Neutrophil (primary cell): Measurements from ENCODE around the gene PDE3B.

Source experiments
- H3K27ac ChIP-seq: fragments of 200-600 bp; sonication (generic); 2 replicates; pipeline ENCODE4 v1.5.1; 2016; ENCODE audit warnings: mild to moderate bottlenecking, moderate library complexity
- H3K27me3 ChIP-seq: fragments of 200-600 bp; sonication (generic); 2 replicates; pipeline ENCODE4 v1.6.0; 2016; ENCODE audit warnings: mild to moderate bottlenecking
- H3K36me3 ChIP-seq: fragments of 200-600 bp; sonication (generic); 2 replicates; pipeline ENCODE4 v1.5.1; 2017
- H3K4me1 ChIP-seq, 2 experiments: fragments of 200-600 bp in 1 of 2; sonication (generic) in 1 of 2; 1 replicate in 1 of 2; 2 replicates in 1 of 2; pipeline versions ENCODE4 v1.5.1 to v1.6.1; 2013 to 2016; ENCODE audit warnings: low read depth in 1 of 2, low read length in 1 of 2, mild to moderate bottlenecking in 1 of 2, moderate library complexity in 1 of 2; ENCODE audit not compliant: control insufficient read depth in 1 of 2, insufficient read depth in 1 of 2
- H3K4me3 ChIP-seq, 2 experiments: fragments of 200-600 bp in 1 of 2; sonication (generic) in 1 of 2; 1 replicate in 1 of 2; 2 replicates in 1 of 2; pipeline ENCODE4 v1.5.1; 2013 to 2016; ENCODE audit warnings: low read depth in 1 of 2, low read length in 1 of 2, mild to moderate bottlenecking in 1 of 2, moderate library complexity in 1 of 2
- H3K9me3 ChIP-seq: fragments of 200-600 bp; sonication (generic); 2 replicates; pipeline ENCODE4 v1.5.1; 2016
- CTCF ChIP-seq: fragments of 200-600 bp; sonication (generic); IDR thresholded peaks from 2 replicates; pipeline ENCODE4 v1.5.1; 2016; ENCODE audit warnings: antibody characterized with exemption

Gene PDE3B

GRCh38 chr11:14668731-14669301 lies 25.2 kb downstream of the PDE3B start:
- Histone ChIP-seq H3K4me3 (no peak overlapping the region), H3K4me1 (peaks cover 0 to 9% of the 10 kb centered on the region in 2 experiments), H3K27me3 (no peaks in the 10 kb centered on the region), H3K36me3 (no peaks in the 10 kb centered on the region), H3K27ac (no peak overlapping the region), H3K9me3 (no peaks in the 10 kb centered on the region)
- no peak for TF ChIP-seq CTCF

GRCh38 chr11:14669499-14669898 lies 25.9 kb downstream of the PDE3B start:
- Histone ChIP-seq H3K27ac (no peak overlapping the region), H3K9me3 (no peaks in the 10 kb centered on the region), H3K4me1 (peaks cover 0 to 12% of the 10 kb centered on the region in 2 experiments), H3K27me3 (no peaks in the 10 kb centered on the region), H3K36me3 (no peaks in the 10 kb centered on the region), H3K4me3 (no peak overlapping the region)
- no peak for TF ChIP-seq CTCF

GRCh38 chr11:14669958-14670357 lies 26.4 kb downstream of the PDE3B start:
- H3K4me3 ChIP-seq: no peak overlapping the region
- peaks cover 0 to 12% of the 10 kb centered on the region in 2 experiments for H3K4me1 ChIP-seq
- no peaks in the 10 kb centered on the region for H3K36me3 ChIP-seq
- no peak for TF ChIP-seq CTCF
- no peaks in the 10 kb centered on the region for H3K9me3 ChIP-seq
- H3K27ac ChIP-seq: no peak overlapping the region
- H3K27me3 ChIP-seq: no peaks in the 10 kb centered on the region

GRCh38 chr11:14672635-14673034 lies 29.0 kb downstream of the PDE3B start:
- TF ChIP-seq CTCF: no peak

GRCh38 chr11:14673421-14673820 lies 29.8 kb downstream of the PDE3B start:
- H3K27me3 ChIP-seq: no peaks in the 10 kb centered on the region
- no peaks in the 10 kb centered on the region for H3K36me3 ChIP-seq
- TF ChIP-seq CTCF: no peak

More at GRCh38 chr11:14672635-14673034, 29.0 kb downstream of the PDE3B start:
- no peaks in the 10 kb centered on the region for H3K27me3 ChIP-seq
- H3K9me3 ChIP-seq: no peaks in the 10 kb centered on the region
- H3K27ac ChIP-seq: no peak overlapping the region
- H3K36me3 ChIP-seq: no peaks in the 10 kb centered on the region
- no peak overlapping the region for H3K4me3 ChIP-seq
- peaks cover 13 to 29% of the 10 kb centered on the region in 2 experiments for H3K4me1 ChIP-seq

More at GRCh38 chr11:14673421-14673820, 29.8 kb downstream of the PDE3B start:
- no peak overlapping the region for H3K4me3 ChIP-seq
- H3K9me3 ChIP-seq: no peaks in the 10 kb centered on the region
- H3K27ac ChIP-seq: peak overlapping the region; percentile 27
- peaks cover 13 to 29% of the 10 kb centered on the region in 2 experiments for H3K4me1 ChIP-seq
